ENCODE data around the gene BARD1.
"Not testable (repeated sequence)": the region's sequence is repeated elsewhere in the genome, so short reads cannot be mapped to it uniquely, and the experiment has no call there.

BARD1 gene

GRCh38 chr2:214742119-214742518 lies 67.4 kb downstream of the BARD1 start:
- no peak overlapping the region for H3K9ac ChIP-seq
- no peaks in the 10 kb centered on the region for H4K20me1 ChIP-seq
- H3K4me2 ChIP-seq = no peak overlapping the region
- no peak for TF ChIP-seq Cebpa-rat (IDR thresholded peaks at IDR 0.05)
- no peaks in the 10 kb centered on the region; a peak in 1 of 22 replicates for H3K9me3 ChIP-seq (replicated peaks in 1 of 11)
- no peak overlapping the region for H3K4me3 ChIP-seq
- H3K36me3 ChIP-seq = peaks cover 17 to 78% (median 55%) of the 10 kb centered on the region in 11 experiments
- H3K27ac ChIP-seq = no peak overlapping the region
- peaks cover 0 to 19% (median 6%) of the 10 kb centered on the region in 10 experiments; a peak in 10 of 20 replicates for H3K4me1 ChIP-seq
- no peaks in the 10 kb centered on the region for H3K27me3 ChIP-seq

DNA sequence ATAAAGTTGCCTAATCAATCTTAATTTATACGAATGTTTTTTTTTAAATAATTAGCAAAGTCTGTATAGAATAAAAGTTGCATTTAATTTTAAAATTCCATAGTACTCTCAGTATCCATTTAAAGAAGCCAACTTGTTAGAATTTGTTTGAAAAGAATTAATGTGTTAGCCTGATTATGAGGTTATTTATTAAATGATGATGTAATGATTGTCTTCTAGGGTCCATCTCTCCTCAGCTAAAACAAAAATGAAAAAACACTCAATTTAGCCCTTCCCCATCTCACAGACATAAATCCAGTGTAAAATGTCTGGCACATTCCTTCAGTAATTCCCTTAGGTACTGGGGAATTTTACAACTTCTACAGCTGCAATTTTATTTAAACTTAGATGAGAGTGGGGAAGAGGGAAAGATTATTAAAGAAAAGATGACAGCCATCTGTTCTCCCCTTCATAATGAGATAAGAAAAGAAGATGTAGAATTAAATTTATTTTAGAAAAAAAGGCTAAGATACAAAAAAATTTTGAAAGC lies 68.6 kb downstream of the BARD1 start:
- Histone ChIP-seq H3K9ac (no peak overlapping the region), H3K9me3 (replicated peaks in 1 of 11) (no peaks in the 10 kb centered on the region; a peak in 1 of 22 replicates), H3K36me3 (peaks cover 17 to 84% (median 56%) of the 10 kb centered on the region in 11 experiments), H3K27ac (no peak overlapping the region), H3K4me2 (no peak overlapping the region), H3K4me1 (peaks cover 0 to 23% (median 10%) of the 10 kb centered on the region in 10 experiments; a peak in 10 of 20 replicates), H3K27me3 (no peaks in the 10 kb centered on the region), H3K4me3 (no peak overlapping the region), H4K20me1 (no peaks in the 10 kb centered on the region)
- TF ChIP-seq Cebpa-rat (IDR thresholded peaks at IDR 0.05) = no peak

DNA sequence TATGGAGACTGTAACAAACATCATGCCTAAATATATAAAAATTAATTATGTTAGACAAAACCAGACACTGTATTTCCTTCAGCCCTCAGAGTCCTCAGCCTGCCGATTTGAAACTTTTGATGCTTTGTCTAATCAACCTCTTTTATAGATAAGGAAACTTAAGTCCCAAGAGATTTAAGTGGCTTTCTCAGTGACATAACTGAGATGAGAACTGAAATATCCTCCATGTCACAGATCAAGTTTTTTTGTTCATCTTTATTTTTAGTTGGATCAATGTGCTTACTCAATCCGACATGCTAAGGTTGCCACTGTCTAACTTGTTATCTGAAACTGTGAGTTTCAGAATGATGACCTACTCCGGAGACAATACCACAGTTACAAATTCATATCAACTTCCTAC lies 72.3 kb downstream of the BARD1 start:
- H3K27ac ChIP-seq = peak overlapping the region in 2 of 11 experiments; percentile 50 to 53; a peak in 3 of 22 replicates
- H4K20me1 ChIP-seq = no peaks in the 10 kb centered on the region
- H3K4me1 ChIP-seq = peaks cover 0 to 23% (median 10%) of the 10 kb centered on the region in 10 experiments; a peak in 10 of 20 replicates
- no peaks in the 10 kb centered on the region for H3K27me3 ChIP-seq
- H3K9me3 ChIP-seq (replicated peaks in 1 of 11) = no peaks in the 10 kb centered on the region
- H3K9ac ChIP-seq = no peak overlapping the region
- no peak overlapping the region for H3K4me3 ChIP-seq
- TF ChIP-seq Cebpa-rat (IDR thresholded peaks at IDR 0.05) = no peak
- H3K36me3 ChIP-seq = peaks cover 0 to 73% (median 35%) of the 10 kb centered on the region in 11 experiments; a peak in 18 of 22 replicates
- peak overlapping the region in 6 of 11 experiments; percentile 0 to 41 (median 20); a peak in 7 of 22 replicates for H3K4me2 ChIP-seq

DNA sequence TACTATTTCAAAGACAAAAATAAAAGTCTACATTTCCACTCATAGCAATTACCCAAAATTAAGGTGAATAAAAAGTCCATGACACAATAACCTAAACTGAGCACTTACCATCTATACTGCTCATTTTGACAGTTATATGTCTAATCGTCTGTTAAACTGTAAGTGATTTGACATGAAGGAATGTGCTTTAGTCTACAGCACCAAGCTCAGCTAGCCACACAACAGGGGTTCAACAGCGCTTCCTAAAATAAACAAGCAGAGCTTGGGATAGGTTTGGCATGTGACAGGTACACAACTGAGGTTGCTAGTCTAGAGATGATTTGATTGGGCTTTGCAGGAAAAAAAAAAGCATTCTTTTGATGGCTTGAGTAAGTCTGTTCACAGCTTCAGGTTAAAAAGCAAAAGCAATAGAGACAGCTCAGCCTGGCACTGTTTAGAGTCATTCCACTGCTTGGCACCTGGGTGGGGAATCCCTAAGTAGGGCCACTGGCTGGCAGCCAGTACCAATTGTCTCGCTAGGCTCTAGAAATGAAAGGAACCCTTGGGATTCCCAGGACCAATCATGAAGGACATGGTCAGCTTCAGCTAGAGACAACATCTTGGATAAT lies 78.6 kb downstream of the BARD1 start:
- no peaks in the 10 kb centered on the region for H3K27me3 ChIP-seq
- H3K27ac ChIP-seq = no peak overlapping the region
- no peaks in the 10 kb centered on the region; a peak in 1 of 22 replicates for H4K20me1 ChIP-seq
- no peak overlapping the region for H3K4me2 ChIP-seq
- H3K36me3 ChIP-seq = peaks cover 24 to 92% (median 73%) of the 10 kb centered on the region in 11 experiments
- no peaks in the 10 kb centered on the region for H3K9me3 ChIP-seq (replicated peaks in 1 of 11)
- no peak for TF ChIP-seq Cebpa-rat (IDR thresholded peaks at IDR 0.05)
- no peaks in the 10 kb centered on the region for H3K4me1 ChIP-seq
- no peak overlapping the region for H3K9ac ChIP-seq
- H3K4me3 ChIP-seq = no peak overlapping the region

GRCh38 chr2:214730248-214730647 lies 79.2 kb downstream of the BARD1 start:
- no peaks in the 10 kb centered on the region for H3K27me3 ChIP-seq
- H3K36me3 ChIP-seq = peaks cover 26 to 93% (median 79%) of the 10 kb centered on the region in 11 experiments

DNA sequence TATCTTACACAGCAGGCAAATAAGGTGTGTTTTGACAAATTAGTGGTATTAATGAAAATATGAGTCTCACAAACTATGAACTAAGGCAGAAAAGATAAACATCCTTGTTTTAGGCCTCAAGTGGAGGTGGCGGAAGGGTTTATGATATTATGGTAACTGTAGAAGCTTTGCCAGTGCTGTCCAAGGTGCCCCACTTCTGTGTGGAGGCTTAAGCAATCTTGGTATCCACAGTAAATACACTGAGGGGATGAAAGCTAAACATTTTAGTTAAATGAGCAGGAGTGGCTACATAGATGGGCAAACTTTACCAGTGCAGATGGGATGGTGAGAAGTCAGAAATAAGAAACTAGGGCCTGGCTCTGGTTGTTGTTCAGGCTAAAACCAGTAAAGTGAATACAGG lies 84.7 kb downstream of the BARD1 start:
- Histone ChIP-seq H3K4me1 (no peaks in the 10 kb centered on the region), H4K20me1 (no peaks in the 10 kb centered on the region; a peak in 1 of 22 replicates), H3K27ac (no peak overlapping the region), H3K27me3 (no peaks in the 10 kb centered on the region), H3K4me2 (no peak overlapping the region), H3K9me3 (replicated peaks in 1 of 11) (peaks cover 0 to 22% (median 10%) of the 10 kb centered on the region in 11 experiments; a peak in 12 of 22 replicates), H3K4me3 (no peak overlapping the region), H3K9ac (no peak overlapping the region), H3K36me3 (peaks cover 28 to 77% (median 65%) of the 10 kb centered on the region in 11 experiments)
- no peak for TF ChIP-seq Cebpa-rat (IDR thresholded peaks at IDR 0.05)

More at GRCh38 chr2:214730248-214730647, 79.2 kb downstream of the BARD1 start:
- Histone ChIP-seq H3K4me3 (no peak overlapping the region), H3K4me1 (no peaks in the 10 kb centered on the region), H3K9me3 (replicated peaks in 1 of 11) (peaks cover 0 to under 1% (median 0%) of the 10 kb centered on the region in 11 experiments; a peak in 1 of 22 replicates), H3K4me2 (no peak overlapping the region), H3K9ac (no peak overlapping the region), H3K27ac (no peak overlapping the region), H4K20me1 (no peaks in the 10 kb centered on the region; a peak in 1 of 22 replicates)
- no peak for TF ChIP-seq Cebpa-rat (IDR thresholded peaks at IDR 0.05)

DNA sequence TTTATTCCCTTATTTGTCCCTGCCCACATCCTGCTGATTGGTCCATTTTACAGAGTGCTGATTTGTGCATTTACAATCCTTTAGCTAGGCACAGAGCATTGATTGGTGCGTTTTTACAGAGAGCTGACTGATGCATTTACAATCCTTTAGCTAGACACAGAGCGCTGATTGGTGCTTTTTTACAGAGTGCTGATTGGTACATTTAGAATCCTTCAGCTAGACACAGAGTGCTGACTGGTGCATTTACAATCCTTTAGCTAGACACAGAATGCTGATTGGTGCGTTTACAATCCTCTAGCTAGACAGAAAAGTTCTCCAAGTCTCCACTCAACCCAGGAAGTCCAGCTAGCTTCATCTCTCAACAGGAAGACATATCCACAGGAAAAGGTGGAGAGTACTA lies 91.6 kb downstream of the BARD1 start:
- not testable (repeated sequence) for H4K20me1 ChIP-seq, H3K27me3 ChIP-seq, H3K9ac ChIP-seq, H3K4me3 ChIP-seq, H3K27ac ChIP-seq, H3K4me2 ChIP-seq, H3K4me1 ChIP-seq
- H3K9me3 ChIP-seq (replicated peaks in 1 of 11) = peaks cover 13 to 31% (median 27%) of the 10 kb centered on the region in 11 experiments
- peaks cover 9 to 48% (median 26%) of the 10 kb centered on the region in 11 experiments; a peak in 18 of 22 replicates for H3K36me3 ChIP-seq

- peak overlapping the region in 5 of 11 experiments; percentile 8 to 31 (median 24); a peak in 6 of 22 replicates for H3K4me2 ChIP-seq
- peaks cover 0 to 8% (median 0%) of the 10 kb centered on the region in 10 experiments; a peak in 4 of 20 replicates for H3K4me1 ChIP-seq
- no peaks in the 10 kb centered on the region for H3K27me3 ChIP-seq
- H3K27ac ChIP-seq = no peak overlapping the region
- H3K36me3 ChIP-seq = peaks cover 9 to 48% (median 26%) of the 10 kb centered on the region in 11 experiments; a peak in 18 of 22 replicates
- no peaks in the 10 kb centered on the region for H4K20me1 ChIP-seq
- no peak overlapping the region for H3K4me3 ChIP-seq
- H3K9ac ChIP-seq = no peak overlapping the region
- no peak for TF ChIP-seq Cebpa-rat (IDR thresholded peaks at IDR 0.05)
- peaks cover 13 to 30% (median 27%) of the 10 kb centered on the region in 11 experiments for H3K9me3 ChIP-seq (replicated peaks in 1 of 11)
These were observed 92.5 kb downstream of the BARD1 start for GRCh38 chr2:214716811-214717560.

- Histone ChIP-seq H4K20me1 (no peaks in the 10 kb centered on the region), H3K27me3 (no peaks in the 10 kb centered on the region), H3K9ac (no peak overlapping the region), H3K27ac (no peak overlapping the region), H3K4me3 (no peak overlapping the region), H3K4me1 (peaks cover 0 to 8% (median 0%) of the 10 kb centered on the region in 10 experiments; a peak in 4 of 20 replicates), H3K36me3 (peaks cover 9 to 35% (median 21%) of the 10 kb centered on the region in 11 experiments; a peak in 18 of 22 replicates), H3K4me2 (no peak overlapping the region), H3K9me3 (replicated peaks in 1 of 11) (peaks cover 11 to 22% (median 16%) of the 10 kb centered on the region in 11 experiments; a peak in 21 of 22 replicates)
- TF ChIP-seq Cebpa-rat (IDR thresholded peaks at IDR 0.05) = no peak
These were observed 94.5 kb downstream of the BARD1 start for GRCh38 chr2:214715025-214715424.

Data from BLaER1 treated with 17β-estradiol and CSF1 and Interleukin-3, amounts not matched to agents 10 nM and 100 nM (cell line).